HepG2 (cell line): ENCODE results near the gene ADGRV1. TPM values are rescaled to one million over a fixed set of nuclear protein-coding genes. Genes with fewer than 3 reads are reported as not detected.

ENCODE experiments used
- ATAC-seq: fragments of 200-7000 bp; cut with Tn5 transposase; 3 replicates; pipeline ENCODE4 v1.9.1; 2020; ENCODE audit warnings: mild to moderate bottlenecking, moderate library complexity
- BruUV-seq: library from RNA; stranded (reverse); fragments of 400-500 nt; replicated peaks from 2 replicates; lab custom pipeline; 2021; lab: Mats Ljungman, UMichigan
- CTCF ChIA-PET: fragments of 300-600 bp; formaldehyde crosslinking; extraction: SDS; loops from one replicate; lab custom pipeline; 2021; ENCODE audit warnings: low total read pairs, inconsistent platforms, low intra/inter-chr PET ratio; lab: Yijun Ruan, JAX
- POLR2A ChIA-PET: fragments of 350-600 bp; sonication (Branson Sonifier 250); formaldehyde crosslinking; loops from one replicate; lab custom pipeline; 2020; ENCODE audit warnings: antibody characterized with exemption, inconsistent platforms; lab: Yijun Ruan, JAX
- DNase-seq: peaks from one replicate; pipeline ENCODE4 v3.0.0-alpha.2; 2015; ENCODE audit warnings: low spot score
- FAIRE-seq: peaks from 3 replicates; lab custom pipeline; 2011; peaks lifted over from hg19 to GRCh38; lab: Jason Lieb, UNC
- H2AFZ ChIP-seq: one replicate; pipeline ENCODE4 v1.6.1; 2011; ENCODE audit warnings: low read length, inconsistent platforms
- H3K27ac ChIP-seq: fragments of 300-600 bp; 3 replicates; pipeline ENCODE4 v1.8.0; 2011; ENCODE audit warnings: mixed run types, mild to moderate bottlenecking, mixed read lengths, low read length, inconsistent platforms; ENCODE audit not compliant: insufficient read depth; ENCODE audit errors: extremely low read length
- H3K27me3 ChIP-seq, 2 experiments: fragments of 200-600 bp in 1 of 2; 2 replicates in 1 of 2; 3 replicates in 1 of 2; pipeline versions ENCODE4 v1.6.0 to v1.8.0; 2011; ENCODE audit warnings: low read length in 2 of 2, mild to moderate bottlenecking in 2 of 2, moderate library complexity in 2 of 2, inconsistent platforms in 1 of 2; ENCODE audit not compliant: insufficient read depth in 2 of 2, control insufficient read depth in 1 of 2
- H3K36me3 ChIP-seq, 2 experiments: fragments of 200-600 bp in 1 of 2; replicated peaks in 1 of 2; 2 replicates in 1 of 2; 3 replicates in 1 of 2; pipeline versions ENCODE4 v1.5.1 to v1.8.0; 2011; ENCODE audit warnings: low read length in 2 of 2, inconsistent platforms in 1 of 2; ENCODE audit not compliant: insufficient read depth in 2 of 2, control insufficient read depth in 1 of 2
- H3K4me1 ChIP-seq: 2 replicates; pipeline ENCODE4 v1.5.1; 2012; ENCODE audit warnings: low read length, inconsistent platforms; ENCODE audit not compliant: insufficient read depth
- H3K4me2 ChIP-seq: 2 replicates; pipeline ENCODE4 v1.6.0; 2011; ENCODE audit warnings: low read depth, low read length, inconsistent platforms
- H3K4me3 ChIP-seq, 3 experiments: fragments of 200-600 bp in 1 of 3; sonication (generic), shearing (Covaris generic) in 1 of 3; replicated peaks in 1 of 3; 2 replicates each; pipeline ENCODE4 v1.5.1; 2011 to 2016; ENCODE audit warnings: low read length in 3 of 3, inconsistent platforms in 2 of 3, low read depth in 2 of 3, mild to moderate bottlenecking in 2 of 3, control low read depth in 1 of 3, mixed read lengths in 1 of 3; ENCODE audit not compliant: insufficient read depth in 1 of 3
- H3K79me2 ChIP-seq: one replicate; pipeline ENCODE4 v1.6.1; 2011; ENCODE audit warnings: low read length, inconsistent platforms; ENCODE audit not compliant: insufficient read depth
- H3K9ac ChIP-seq: 2 replicates; pipeline ENCODE4 v1.6.0; 2011; ENCODE audit warnings: mild to moderate bottlenecking, low read depth, low read length, inconsistent platforms; ENCODE audit not compliant: insufficient read depth
- H3K9me3 ChIP-seq: 2 replicates; pipeline ENCODE4 v1.5.1; 2012; ENCODE audit warnings: mild to moderate bottlenecking, low read length
- H4K20me1 ChIP-seq: 2 replicates; pipeline ENCODE4 v1.6.0; 2011; ENCODE audit warnings: inconsistent platforms, mild to moderate bottlenecking, low read length, moderate library complexity; ENCODE audit not compliant: insufficient read depth
- CERS6 ChIP-seq: sonication (generic); formaldehyde crosslinking; IDR thresholded peaks from 2 replicates; pipeline ENCODE4 v1.5.0; 2020; ENCODE audit warnings: missing genetic modification reagents
- GPBP1L1 ChIP-seq: sonication (generic); formaldehyde crosslinking; IDR thresholded peaks from 2 replicates; pipeline ENCODE4 v1.5.0; 2020; ENCODE audit warnings: mild to moderate bottlenecking, missing genetic modification reagents
- HNRNPH1 ChIP-seq: fragments of 200-400 bp; formaldehyde crosslinking; optimal IDR thresholded peaks from 2 replicates; pipeline ENCODE3; 2017; ENCODE audit warnings: mild to moderate bottlenecking, low read depth, low read length
- HNRNPLL ChIP-seq: fragments of 200-400 bp; formaldehyde crosslinking; IDR thresholded peaks from 2 replicates; pipeline ENCODE4 v1.6.1; 2017; ENCODE audit warnings: mild to moderate bottlenecking, low read depth, low read length; ENCODE audit not compliant: poor library complexity, severe bottlenecking
- SNAPC4 ChIP-seq: sonication (generic); formaldehyde crosslinking; IDR thresholded peaks from 2 replicates; pipeline ENCODE4 v1.4.0; 2020; ENCODE audit warnings: mild to moderate bottlenecking, missing genetic modification reagents
- SSRP1 ChIP-seq: IDR thresholded peaks from 2 replicates; pipeline ENCODE4 v1.6.1; 2016; ENCODE audit warnings: control low read depth
- ZBTB33 ChIP-seq: sonication (generic); formaldehyde crosslinking; IDR thresholded peaks from 2 replicates; pipeline ENCODE4 v1.4.0; 2020; ENCODE audit warnings: missing genetic modification reagents
- ZNF432 ChIP-seq: sonication (generic); formaldehyde crosslinking; IDR thresholded peaks from 2 replicates; pipeline ENCODE4 v1.5.0; 2020; ENCODE audit warnings: missing genetic modification reagents, mild to moderate bottlenecking, borderline replicate concordance
- WGBS: methylation state at CpG from one replicate; pipeline ENCODE4 v1.1.6; 2017; ENCODE audit warnings: low lambda C conversion rate; 5-methylcytosine and 5-hydroxymethylcytosine counted together
- in situ Hi-C: cut with HindIII; loops from 2 replicates; pipeline ENCODE4 v1.10.0; 2017; ENCODE audit warnings: low pct_unique_long_range_greater_than_20kb; ENCODE audit not compliant: extremely low pct_ligation_motif_present
- intact Hi-C: fragments of 100-400 bp; cut with micrococcal nuclease; formaldehyde crosslinking; loops from one replicate; pipeline ENCODE4 v1.10.0; 2022; ENCODE audit not compliant: unreplicated experiment
- polyA plus RNA-seq, 8 experiments: library from polyadenylated mRNA; depleted of rRNA in 3 of 8; stranded (reverse) in 7 of 8; unstranded in 1 of 8; fragments of >200 nt; fragmentation: Illumina TruSeq in 4 of 8; extraction: Trizol in 4 of 8; gene quantifications; 2 replicates each; pipeline versions ENCODE4 v1.2.1 to v1.2.3, GENCODE V29; 2011 to 2016; ENCODE audit warnings: low read depth in 4 of 8, missing spikeins in 1 of 8, mixed read lengths in 1 of 8; ENCODE audit not compliant: insufficient read depth in 1 of 8
- total RNA-seq, 5 experiments: library from RNA; depleted of rRNA; stranded (reverse); fragments of >200 nt; fragmentation: Illumina TruSeq; extraction: Trizol; gene quantifications; 2 replicates each; pipeline ENCODE4 v1.2.3, GENCODE V29; 2016; ENCODE audit warnings: low read depth in 1 of 5

Gene ADGRV1
- total and polyA plus RNA-seq, 2 of the 13 experiments (the other 11 are each of a cell fraction or from before 2014, with no cell fraction given): 1.7 to 3.9 TPM

- TF ChIP-seq SNAPC4 (CRISPR knock-in tag) (no peak), HNRNPLL (no peak), HNRNPH1 (no peak)
Measured at GRCh38 chr5:90569084-90569483, 10.5 kb downstream of the ADGRV1 start (continued).

GRCh38 chr5:90570034-90570433 is 11.4 kb downstream of the ADGRV1 start:
- no peak for FAIRE-seq
- H3K9ac ChIP-seq: no peak overlapping the region
- in situ Hi-C loops (no loop called here), intact Hi-C loops (no loop called here)
- H2AFZ ChIP-seq: no peak overlapping the region
- ChIA-PET CTCF (no interaction called here), POLR2A (no interaction called here)
- H3K4me3 ChIP-seq: no peak overlapping the region
- WGBS: 1% methylated on average over 2 of the region's 2 CpGs
- H3K79me2 ChIP-seq: no peaks in the 10 kb centered on the region
- TF ChIP-seq SSRP1 (CRISPR knock-in tag): no peak
- no peak for TF ChIP-seq ZNF432 (CRISPR knock-in tag)
- no peak for TF ChIP-seq GPBP1L1 (CRISPR knock-in tag)
- TF ChIP-seq CERS6 (CRISPR knock-in tag): no peak
- no peak for TF ChIP-seq ZBTB33 (CRISPR knock-in tag)
- DNase-seq: no peak
- H3K9me3 ChIP-seq: no peaks in the 10 kb centered on the region
- no TSS peak for BruUV-seq
- no peak overlapping the region for H3K4me2 ChIP-seq
- no peaks in the 10 kb centered on the region for H3K27me3 ChIP-seq
- H4K20me1 ChIP-seq: no peaks in the 10 kb centered on the region
- no peak for ATAC-seq
- no peak overlapping the region for H3K27ac ChIP-seq
- no peaks in the 10 kb centered on the region for H3K4me1 ChIP-seq
- H3K36me3 ChIP-seq: no peaks in the 10 kb centered on the region
